ENCODE data around the gene ARHGEF19.
"Not testable (repeated sequence)": the region's sequence is repeated elsewhere in the genome, so short reads cannot be mapped to it uniquely, and the experiment has no call there.

ARHGEF19 gene

GRCh38 chr1:16168622-16169360 lies 43.7 kb downstream of the ARHGEF19 start:
- H3K9me3 Mint-ChIP-seq = no peaks in the 10 kb centered on the region
- no peak for DNase-seq (ENCODE audit: low spot score)
- H3K4me3 Mint-ChIP-seq = peak overlapping the region; percentile 67
- peaks cover 24% of the 10 kb centered on the region for H3K27me3 Mint-ChIP-seq (ENCODE audit: low read depth)
- H3K36me3 Mint-ChIP-seq (ENCODE audit: low read depth) = no peaks in the 10 kb centered on the region
- no peak overlapping the region for H3K27ac Mint-ChIP-seq
- H3K4me1 Mint-ChIP-seq (ENCODE audit: low read depth) = peaks cover 24% of the 10 kb centered on the region

GRCh38 chr1:16168144-16168495 lies 44.3 kb downstream of the ARHGEF19 start:
- peak overlapping the region; percentile 67 for H3K4me3 Mint-ChIP-seq
- peak overlapping the region; percentile 36 for H3K27ac Mint-ChIP-seq
- H3K27me3 Mint-ChIP-seq (ENCODE audit: low read depth) = peaks cover 24% of the 10 kb centered on the region
- H3K4me1 Mint-ChIP-seq (ENCODE audit: low read depth) = peaks cover 27% of the 10 kb centered on the region
- H3K36me3 Mint-ChIP-seq (ENCODE audit: low read depth); DNase-seq (ENCODE audit: low spot score); H3K9me3 Mint-ChIP-seq: not testable (repeated sequence)

GRCh38 chr1:16167331-16168143 lies 44.9 kb downstream of the ARHGEF19 start:
- H3K27me3 Mint-ChIP-seq (ENCODE audit: low read depth) = peaks cover 24% of the 10 kb centered on the region
- no peaks in the 10 kb centered on the region for H3K9me3 Mint-ChIP-seq
- H3K4me1 Mint-ChIP-seq (ENCODE audit: low read depth) = peaks cover 29% of the 10 kb centered on the region
- H3K27ac Mint-ChIP-seq = no peak overlapping the region
- peak; percentile 33 for DNase-seq (ENCODE audit: low spot score)
- H3K4me3 Mint-ChIP-seq = peak overlapping the region; percentile 24
- H3K36me3 Mint-ChIP-seq (ENCODE audit: low read depth) = no peaks in the 10 kb centered on the region

- Mint-ChIP-seq H3K4me3 (no peak overlapping the region), H3K27me3 (ENCODE audit: low read depth) (peaks cover 34% of the 10 kb centered on the region), H3K9me3 (no peaks in the 10 kb centered on the region), H3K36me3 (ENCODE audit: low read depth) (no peaks in the 10 kb centered on the region), H3K27ac (no peak overlapping the region), H3K4me1 (ENCODE audit: low read depth) (peaks cover 40% of the 10 kb centered on the region)
- DNase-seq (ENCODE audit: low spot score) = no peak
These were observed 46.3 kb downstream of the ARHGEF19 start for GRCh38 chr1:16166117-16166516.

- Mint-ChIP-seq H3K4me1 (ENCODE audit: low read depth) (peaks cover 40% of the 10 kb centered on the region), H3K4me3 (no peak overlapping the region)
These were observed 46.9 kb downstream of the ARHGEF19 start for GRCh38 chr1:16165548-16165947.

GRCh38 chr1:16165073-16165364 lies 47.4 kb downstream of the ARHGEF19 start:
- Mint-ChIP-seq H3K4me3 (no peak overlapping the region), H3K27me3 (ENCODE audit: low read depth) (peaks cover 34% of the 10 kb centered on the region), H3K36me3 (ENCODE audit: low read depth) (no peaks in the 10 kb centered on the region), H3K9me3 (no peaks in the 10 kb centered on the region), H3K4me1 (ENCODE audit: low read depth) (peaks cover 40% of the 10 kb centered on the region), H3K27ac (no peak overlapping the region)
- DNase-seq (ENCODE audit: low spot score) = no peak

More at GRCh38 chr1:16165548-16165947, 46.9 kb downstream of the ARHGEF19 start:
- Mint-ChIP-seq H3K9me3 (no peaks in the 10 kb centered on the region), H3K27ac (no peak overlapping the region), H3K36me3 (ENCODE audit: low read depth) (no peaks in the 10 kb centered on the region), H3K27me3 (ENCODE audit: low read depth) (peaks cover 37% of the 10 kb centered on the region)
- no peak for DNase-seq (ENCODE audit: low spot score)

- Mint-ChIP-seq H3K27me3 (ENCODE audit: low read depth) (peaks cover 34% of the 10 kb centered on the region), H3K4me3 (peak overlapping the region; percentile 43), H3K36me3 (ENCODE audit: low read depth) (no peaks in the 10 kb centered on the region), H3K9me3 (no peaks in the 10 kb centered on the region), H3K27ac (no peak overlapping the region), H3K4me1 (ENCODE audit: low read depth) (peaks cover 40% of the 10 kb centered on the region)
- no peak for DNase-seq (ENCODE audit: low spot score)
These were observed 48.0 kb downstream of the ARHGEF19 start for GRCh38 chr1:16164213-16165072.

GRCh38 chr1:16163608-16164212 lies 48.7 kb downstream of the ARHGEF19 start:
- H3K9me3 Mint-ChIP-seq; DNase-seq (ENCODE audit: low spot score); H3K36me3 Mint-ChIP-seq (ENCODE audit: low read depth): not testable (repeated sequence)
- Mint-ChIP-seq H3K27me3 (ENCODE audit: low read depth) (peaks cover 31% of the 10 kb centered on the region), H3K27ac (peak overlapping the region; percentile 45), H3K4me1 (ENCODE audit: low read depth) (peaks cover 38% of the 10 kb centered on the region), H3K4me3 (peak overlapping the region; percentile 43)

- H3K4me1 Mint-ChIP-seq (ENCODE audit: low read depth) = peaks cover 42% of the 10 kb centered on the region
- no peaks in the 10 kb centered on the region for H3K9me3 Mint-ChIP-seq
- H3K27ac Mint-ChIP-seq = no peak overlapping the region
- peaks cover 37% of the 10 kb centered on the region for H3K27me3 Mint-ChIP-seq (ENCODE audit: low read depth)
- H3K36me3 Mint-ChIP-seq (ENCODE audit: low read depth) = no peaks in the 10 kb centered on the region
- DNase-seq (ENCODE audit: low spot score) = peak; percentile 59
- H3K4me3 Mint-ChIP-seq = peak overlapping the region; percentile 77
These were observed 50.2 kb downstream of the ARHGEF19 start for GRCh38 chr1:16162163-16162822.

GRCh38 chr1:16161717-16162116 lies 50.7 kb downstream of the ARHGEF19 start:
- H3K9me3 Mint-ChIP-seq = no peaks in the 10 kb centered on the region
- no peak for DNase-seq (ENCODE audit: low spot score)
- H3K4me1 Mint-ChIP-seq (ENCODE audit: low read depth) = peaks cover 48% of the 10 kb centered on the region
- H3K4me3 Mint-ChIP-seq = peak overlapping the region; percentile 77
- H3K36me3 Mint-ChIP-seq (ENCODE audit: low read depth) = no peaks in the 10 kb centered on the region
- peaks cover 43% of the 10 kb centered on the region for H3K27me3 Mint-ChIP-seq (ENCODE audit: low read depth)
- no peak overlapping the region for H3K27ac Mint-ChIP-seq

- Mint-ChIP-seq H3K4me1 (ENCODE audit: low read depth) (peaks cover 32% of the 10 kb centered on the region), H3K9me3 (no peaks in the 10 kb centered on the region), H3K4me3 (no peak overlapping the region), H3K27me3 (ENCODE audit: low read depth) (peaks cover 54% of the 10 kb centered on the region), H3K27ac (no peak overlapping the region), H3K36me3 (ENCODE audit: low read depth) (no peaks in the 10 kb centered on the region)
- DNase-seq (ENCODE audit: low spot score) = no peak
These were observed 53.2 kb downstream of the ARHGEF19 start for GRCh38 chr1:16158993-16159831.

GRCh38 chr1:16158025-16158424 lies 54.4 kb downstream of the ARHGEF19 start:
- peaks cover 26% of the 10 kb centered on the region for H3K4me1 Mint-ChIP-seq (ENCODE audit: low read depth)
- H3K36me3 Mint-ChIP-seq (ENCODE audit: low read depth) = no peaks in the 10 kb centered on the region
- peaks cover 61% of the 10 kb centered on the region for H3K27me3 Mint-ChIP-seq (ENCODE audit: low read depth)
- H3K27ac Mint-ChIP-seq = no peak overlapping the region
- peak; percentile 21 for DNase-seq (ENCODE audit: low spot score)
- no peak overlapping the region for H3K4me3 Mint-ChIP-seq
- no peaks in the 10 kb centered on the region for H3K9me3 Mint-ChIP-seq

All from T-helper 2 cell treated with Interferon-gamma antibody and Interleukin-4, amounts not matched to agents 5 μg/mL and 100 μg/mL, for 36 hours (primary cell).